ENCODE measurements around the gene UFD1. TPM values are rescaled to one million over a fixed set of nuclear protein-coding genes. Genes with fewer than 3 reads are reported as not detected.

The UFD1 gene
- total and polyA plus RNA-seq, 9 of the 15 experiments (the other 6 are each of a cell fraction or from before 2014, with no cell fraction given): 238 to 645 (median 363) TPM

Other genes with a start within 250 kb of the UFD1 start
Only the 7 nearest of the 8 such genes appear.
- 4.3 and 5.4 TPM in 2 replicates for gene CLTCL1, start 187.5 kb downstream of the UFD1 start, total RNA-seq (2014; rRNA removed)
- 4.2 and 4.6 TPM in 2 replicates for gene CLTCL1, start 187.5 kb downstream of the UFD1 start, total RNA-seq (2014; rRNA removed; fragmentation: Illumina TruSeq; extraction: Trizol)
- gene CLTCL1, start 187.5 kb downstream of the UFD1 start, total RNA-seq (2015; rRNA removed; fragmentation: Illumina TruSeq; extraction: Trizol): 3.6 and 4.5 TPM in 2 replicates
- gene CLTCL1, start 187.5 kb downstream of the UFD1 start, total RNA-seq (2021): 8.5 and 8.8 TPM in 2 replicates
- 11.7 and 17.0 TPM in 2 replicates for gene CLTCL1, start 187.5 kb downstream of the UFD1 start, polyA plus RNA-seq (2011; rRNA removed)
- gene CLTCL1, start 187.5 kb downstream of the UFD1 start, polyA plus RNA-seq (2014; fragmentation: Illumina TruSeq; extraction: Trizol): 4.3 and 5.0 TPM in 2 replicates
- 1 to 10 TPM; 1.1 to 2.1 TPM for gene CLTCL1, start 187.5 kb downstream of the UFD1 start, polyA plus RNA-seq (2014; fragmentation: Nextera tagmentation; extraction: Ambion mirVana)
- gene CLTCL1, start 187.5 kb downstream of the UFD1 start, polyA plus RNA-seq (2014; rRNA removed): 5.8 and 8.8 TPM in 2 replicates
- 58.3 and 70.6 TPM in 2 replicates for gene HIRA, start 47.5 kb downstream of the UFD1 start, total RNA-seq (2014; rRNA removed)
- 53.9 and 54.0 TPM in 2 replicates for gene HIRA, start 47.5 kb downstream of the UFD1 start, total RNA-seq (2014; rRNA removed; fragmentation: Illumina TruSeq; extraction: Trizol)
- gene HIRA, start 47.5 kb downstream of the UFD1 start, total RNA-seq (2015; rRNA removed; fragmentation: Illumina TruSeq; extraction: Trizol): 57.5 and 58.4 TPM in 2 replicates
- gene HIRA, start 47.5 kb downstream of the UFD1 start, total RNA-seq (2021): 115 and 132 TPM in 2 replicates
- gene HIRA, start 47.5 kb downstream of the UFD1 start, polyA plus RNA-seq (2011; rRNA removed): 71.7 and 82.2 TPM in 2 replicates
- 106 and 114 TPM in 2 replicates for gene HIRA, start 47.5 kb downstream of the UFD1 start, polyA plus RNA-seq (2014; fragmentation: Illumina TruSeq; extraction: Trizol)
- gene HIRA, start 47.5 kb downstream of the UFD1 start, polyA plus RNA-seq (2014; fragmentation: Nextera tagmentation; extraction: Ambion mirVana): 1 to 10 TPM in 1 of 2 experiments, under 1 TPM in 1; 0.96 to 1.2 TPM
- 80.0 and 80.8 TPM in 2 replicates for gene HIRA, start 47.5 kb downstream of the UFD1 start, polyA plus RNA-seq (2014; rRNA removed)
- gene MRPL40, start 46.6 kb downstream of the UFD1 start, total RNA-seq (2014; rRNA removed): 160 and 182 TPM in 2 replicates
- gene MRPL40, start 46.6 kb downstream of the UFD1 start, total RNA-seq (2014; rRNA removed; fragmentation: Illumina TruSeq; extraction: Trizol): 208 and 209 TPM in 2 replicates
- 181 and 198 TPM in 2 replicates for gene MRPL40, start 46.6 kb downstream of the UFD1 start, total RNA-seq (2015; rRNA removed; fragmentation: Illumina TruSeq; extraction: Trizol)
- gene MRPL40, start 46.6 kb downstream of the UFD1 start, total RNA-seq (2021): 132 and 144 TPM in 2 replicates
- gene MRPL40, start 46.6 kb downstream of the UFD1 start, polyA plus RNA-seq (2011; rRNA removed): 175 and 219 TPM in 2 replicates
- gene MRPL40, start 46.6 kb downstream of the UFD1 start, polyA plus RNA-seq (2014; fragmentation: Illumina TruSeq; extraction: Trizol): 197 and 237 TPM in 2 replicates
- gene MRPL40, start 46.6 kb downstream of the UFD1 start, polyA plus RNA-seq (2014; fragmentation: Nextera tagmentation; extraction: Ambion mirVana): 100 to 1,000 TPM; 601 to 652 TPM
- gene MRPL40, start 46.6 kb downstream of the UFD1 start, polyA plus RNA-seq (2014; rRNA removed): 223 TPM in 2 replicates
- 94.7 and 124 TPM in 2 replicates for gene C22orf39, start 31.5 kb downstream of the UFD1 start, total RNA-seq (2014; rRNA removed)
- gene C22orf39, start 31.5 kb downstream of the UFD1 start, total RNA-seq (2014; rRNA removed; fragmentation: Illumina TruSeq; extraction: Trizol): 57.2 and 59.5 TPM in 2 replicates
- gene C22orf39, start 31.5 kb downstream of the UFD1 start, total RNA-seq (2015; rRNA removed; fragmentation: Illumina TruSeq; extraction: Trizol): 61.3 and 63.2 TPM in 2 replicates
- gene C22orf39, start 31.5 kb downstream of the UFD1 start, total RNA-seq (2021): 66.8 and 68.0 TPM in 2 replicates
- gene C22orf39, start 31.5 kb downstream of the UFD1 start, polyA plus RNA-seq (2011; rRNA removed): 139 and 244 TPM in 2 replicates
- 68.6 and 73.5 TPM in 2 replicates for gene C22orf39, start 31.5 kb downstream of the UFD1 start, polyA plus RNA-seq (2014; fragmentation: Illumina TruSeq; extraction: Trizol)
- 10 to 100 TPM; 20.4 to 25.9 TPM for gene C22orf39, start 31.5 kb downstream of the UFD1 start, polyA plus RNA-seq (2014; fragmentation: Nextera tagmentation; extraction: Ambion mirVana)
- 112 and 121 TPM in 2 replicates for gene C22orf39, start 31.5 kb downstream of the UFD1 start, polyA plus RNA-seq (2014; rRNA removed)
- gene CDC45, start 727 bp upstream of the UFD1 start, total RNA-seq (2014; rRNA removed): 415 and 450 TPM in 2 replicates
- gene CDC45, start 727 bp upstream of the UFD1 start, total RNA-seq (2014; rRNA removed; fragmentation: Illumina TruSeq; extraction: Trizol): 263 and 295 TPM in 2 replicates
- gene CDC45, start 727 bp upstream of the UFD1 start, total RNA-seq (2015; rRNA removed; fragmentation: Illumina TruSeq; extraction: Trizol): 239 and 251 TPM in 2 replicates
- 312 and 319 TPM in 2 replicates for gene CDC45, start 727 bp upstream of the UFD1 start, total RNA-seq (2021)
- gene CDC45, start 727 bp upstream of the UFD1 start, polyA plus RNA-seq (2011; rRNA removed): 580 and 584 TPM in 2 replicates
- 412 and 430 TPM in 2 replicates for gene CDC45, start 727 bp upstream of the UFD1 start, polyA plus RNA-seq (2014; fragmentation: Illumina TruSeq; extraction: Trizol)
- 100 to 1,000 TPM; 276 to 465 TPM for gene CDC45, start 727 bp upstream of the UFD1 start, polyA plus RNA-seq (2014; fragmentation: Nextera tagmentation; extraction: Ambion mirVana)
- gene CDC45, start 727 bp upstream of the UFD1 start, polyA plus RNA-seq (2014; rRNA removed): 410 and 427 TPM in 2 replicates
- not detected in 2 replicates for gene CLDN5, start 45.2 kb upstream of the UFD1 start, total RNA-seq (2014; rRNA removed)
- gene CLDN5, start 45.2 kb upstream of the UFD1 start, total RNA-seq (2014; rRNA removed; fragmentation: Illumina TruSeq; extraction: Trizol): not detected in 2 replicates
- gene CLDN5, start 45.2 kb upstream of the UFD1 start, total RNA-seq (2015; rRNA removed; fragmentation: Illumina TruSeq; extraction: Trizol): not detected in 2 replicates
- 0.16 and 0.20 TPM in 2 replicates for gene CLDN5, start 45.2 kb upstream of the UFD1 start, total RNA-seq (2021)
- not detected in 2 replicates for gene CLDN5, start 45.2 kb upstream of the UFD1 start, polyA plus RNA-seq (2011; rRNA removed)
- gene CLDN5, start 45.2 kb upstream of the UFD1 start, polyA plus RNA-seq (2014; fragmentation: Illumina TruSeq; extraction: Trizol): not detected in 2 replicates
- gene CLDN5, start 45.2 kb upstream of the UFD1 start, polyA plus RNA-seq (2014; fragmentation: Nextera tagmentation; extraction: Ambion mirVana): not detected
- gene CLDN5, start 45.2 kb upstream of the UFD1 start, polyA plus RNA-seq (2014; rRNA removed): not detected in 2 replicates
- gene SEPTIN5, start 235.3 kb upstream of the UFD1 start, total RNA-seq (2014; rRNA removed): 116 and 125 TPM in 2 replicates
- gene SEPTIN5, start 235.3 kb upstream of the UFD1 start, total RNA-seq (2014; rRNA removed; fragmentation: Illumina TruSeq; extraction: Trizol): 92.5 and 94.6 TPM in 2 replicates
- 28.1 and 34.9 TPM in 2 replicates for gene SEPTIN5, start 235.3 kb upstream of the UFD1 start, total RNA-seq (2015; rRNA removed; fragmentation: Illumina TruSeq; extraction: Trizol)
- 177 and 195 TPM in 2 replicates for gene SEPTIN5, start 235.3 kb upstream of the UFD1 start, total RNA-seq (2021)
- gene SEPTIN5, start 235.3 kb upstream of the UFD1 start, polyA plus RNA-seq (2011; rRNA removed): 119 and 238 TPM in 2 replicates
- gene SEPTIN5, start 235.3 kb upstream of the UFD1 start, polyA plus RNA-seq (2014; fragmentation: Illumina TruSeq; extraction: Trizol): 135 and 164 TPM in 2 replicates
- gene SEPTIN5, start 235.3 kb upstream of the UFD1 start, polyA plus RNA-seq (2014; fragmentation: Nextera tagmentation; extraction: Ambion mirVana): 1 to 10 TPM in 1 of 2 experiments, under 1 TPM in 1; 0.03 to 1.9 TPM
- 129 and 135 TPM in 2 replicates for gene SEPTIN5, start 235.3 kb upstream of the UFD1 start, polyA plus RNA-seq (2014; rRNA removed)